Umbilical cord (tissue), 1 donor: ENCODE measurements around the gene SH3BGRL. TPM values are rescaled to one million over a fixed set of nuclear protein-coding genes. Genes with fewer than 3 reads are reported as not detected.

Experiments used
- total RNA-seq: library from RNA; depleted of rRNA; stranded (reverse); fragments of >200 nt; gene quantifications from one replicate; pipeline ENCODE4 v1.2.3, GENCODE V29; 2014; ENCODE audit warnings: low replicate concordance; ENCODE audit not compliant: insufficient read depth

Gene SH3BGRL
- total RNA-seq, 1 donor from 2014 or later, result 217 TPM

Other genes starting within 250 kb of the SH3BGRL start
- gene HMGN5, start 189 bp upstream of the SH3BGRL start, total RNA-seq, result 6.7 TPM